ENCODE data around the gene LBR.
"Not testable (repeated sequence)": the region's sequence is repeated elsewhere in the genome, so short reads cannot be mapped to it uniquely, and the experiment has no call there.

The LBR gene

GRCh38 chr1:225427235-225428067, at the start of gene LBR:
Gene LBR, minus strand, starts transcription at chr1:225428038. Its CDS starts 3,963 bp downstream, at chr1:225424075.
- TF ChIP-seq POLR2A (IDR thresholded peaks at IDR 0.05; ENCODE audit: low read length), result peak; percentile 79
- no peak for TF ChIP-seq GATA1 (IDR thresholded peaks at IDR 0.05; ENCODE audit: low read depth, low read length)
- DNase-seq, result peak; percentile 72 to 79

- DNase-seq, result no peak
- TF ChIP-seq POLR2A (IDR thresholded peaks at IDR 0.05; ENCODE audit: low read length), result no peak
- no peak for TF ChIP-seq GATA1 (IDR thresholded peaks at IDR 0.05; ENCODE audit: low read depth, low read length)
These were observed 49.6 kb upstream of the LBR start for GRCh38 chr1:225477296-225477911.

- no peak for DNase-seq
- TF ChIP-seq POLR2A (IDR thresholded peaks at IDR 0.05; ENCODE audit: low read length) (no peak), GATA1 (IDR thresholded peaks at IDR 0.05; ENCODE audit: low read depth, low read length) (no peak)
These were observed 48.7 kb upstream of the LBR start for GRCh38 chr1:225476538-225476988.

GRCh38 chr1:225476100-225476511, 48.3 kb upstream of the LBR start:
- TF ChIP-seq POLR2A (IDR thresholded peaks at IDR 0.05; ENCODE audit: low read length) (no peak), GATA1 (IDR thresholded peaks at IDR 0.05; ENCODE audit: low read depth, low read length) (no peak)
- DNase-seq, result no peak

- DNase-seq, result peak; percentile 77 to 89
- TF ChIP-seq GATA1 (IDR thresholded peaks at IDR 0.05; ENCODE audit: low read depth, low read length) (no peak), POLR2A (IDR thresholded peaks at IDR 0.05; ENCODE audit: low read length) (no peak)
These were observed 47.4 kb upstream of the LBR start for GRCh38 chr1:225474986-225475820.

- no peak for TF ChIP-seq POLR2A (IDR thresholded peaks at IDR 0.05; ENCODE audit: low read length)
- TF ChIP-seq GATA1 (IDR thresholded peaks at IDR 0.05; ENCODE audit: low read depth, low read length), result no peak
- no peak for DNase-seq
These were observed 46.7 kb upstream of the LBR start for GRCh38 chr1:225474439-225474985.

- DNase-seq, result not testable (repeated sequence)
These were observed 46.0 kb upstream of the LBR start for GRCh38 chr1:225473676-225474438.

- DNase-seq, result not testable (repeated sequence)
These were observed 45.4 kb upstream of the LBR start for GRCh38 chr1:225473266-225473665.

- no peak for TF ChIP-seq GATA1 (IDR thresholded peaks at IDR 0.05; ENCODE audit: low read depth, low read length)
- no peak for TF ChIP-seq POLR2A (IDR thresholded peaks at IDR 0.05; ENCODE audit: low read length)
These were observed 43.8 kb upstream of the LBR start for GRCh38 chr1:225471453-225472301.

GRCh38 chr1:225471109-225471452, 43.2 kb upstream of the LBR start:
- TF ChIP-seq POLR2A (IDR thresholded peaks at IDR 0.05; ENCODE audit: low read length) (no peak), GATA1 (IDR thresholded peaks at IDR 0.05; ENCODE audit: low read depth, low read length) (no peak)
- DNase-seq, result no peak

More at GRCh38 chr1:225471453-225472301, 43.8 kb upstream of the LBR start:
- no peak for DNase-seq

- no peak for TF ChIP-seq POLR2A (IDR thresholded peaks at IDR 0.05; ENCODE audit: low read length)
- no peak for TF ChIP-seq GATA1 (IDR thresholded peaks at IDR 0.05; ENCODE audit: low read depth, low read length)
- no peak for DNase-seq
These were observed 42.6 kb upstream of the LBR start for GRCh38 chr1:225470211-225471108.

- no peak for TF ChIP-seq POLR2A (IDR thresholded peaks at IDR 0.05; ENCODE audit: low read length)
- TF ChIP-seq GATA1 (IDR thresholded peaks at IDR 0.05; ENCODE audit: low read depth, low read length), result no peak
- DNase-seq, result no peak
These were observed 41.2 kb upstream of the LBR start for GRCh38 chr1:225469051-225469450.

Measured in erythroblast (primary cell).